GM04504 (cell line): Measurements from ENCODE around the gene BRD1.

Source experiments
- DNase-seq: peaks from one replicate; pipeline ENCODE4 v3.0.0-alpha.2; 2012; ENCODE audit warnings: low read depth

Gene BRD1

GRCh38 chr22:49751318-49751965, 76.2 kb downstream of the BRD1 start:
- DNase-seq, result no peak

GRCh38 chr22:49749885-49750510, 77.7 kb downstream of the BRD1 start:
- DNase-seq, result no peak

GRCh38 chr22:49749227-49749626, 78.4 kb downstream of the BRD1 start:
- DNase-seq, result no peak

- no peak for DNase-seq
Measured at GRCh38 chr22:49748514-49748913, 79.2 kb downstream of the BRD1 start.

- no peak for DNase-seq
Measured at GRCh38 chr22:49747716-49748115, 80.0 kb downstream of the BRD1 start.

GRCh38 chr22:49747130-49747529, 80.5 kb downstream of the BRD1 start:
- DNase-seq, result no peak

GRCh38 chr22:49746065-49746464, 81.6 kb downstream of the BRD1 start:
- no peak for DNase-seq

GRCh38 chr22:49740242-49740641, 87.4 kb downstream of the BRD1 start:
- no peak for DNase-seq

- no peak for DNase-seq
Measured at GRCh38 chr22:49739138-49739537, 88.5 kb downstream of the BRD1 start.

GRCh38 chr22:49738566-49738965, 89.1 kb downstream of the BRD1 start:
- no peak for DNase-seq

- DNase-seq, result no peak
Measured at GRCh38 chr22:49738006-49738405, 89.7 kb downstream of the BRD1 start.

- no peak for DNase-seq
Measured at GRCh38 chr22:49737101-49737551, 90.5 kb downstream of the BRD1 start.

GRCh38 chr22:49736538-49736937, 91.1 kb downstream of the BRD1 start:
- no peak for DNase-seq

- DNase-seq, result no peak
Measured at GRCh38 chr22:49735901-49736421, 91.7 kb downstream of the BRD1 start.

- DNase-seq, result no peak
Measured at GRCh38 chr22:49735411-49735900, 92.2 kb downstream of the BRD1 start.

- DNase-seq, result no peak
Measured at GRCh38 chr22:49734882-49735281, 92.8 kb downstream of the BRD1 start.

GRCh38 chr22:49734390-49734789, 93.3 kb downstream of the BRD1 start:
- no peak for DNase-seq

GRCh38 chr22:49733631-49734030, 94.0 kb downstream of the BRD1 start:
- DNase-seq, result no peak

GRCh38 chr22:49730656-49731055, 97.0 kb downstream of the BRD1 start:
- DNase-seq, result no peak

- no peak for DNase-seq
Measured at GRCh38 chr22:49728570-49729271, 99.0 kb downstream of the BRD1 start.

- DNase-seq, result no peak
Measured at GRCh38 chr22:49727881-49728569, 99.6 kb downstream of the BRD1 start.

- DNase-seq, result no peak
Measured at GRCh38 chr22:49727191-49727880, 100.3 kb downstream of the BRD1 start.
